ENCODE data around the gene OPRPN.

Gene OPRPN, protein sequence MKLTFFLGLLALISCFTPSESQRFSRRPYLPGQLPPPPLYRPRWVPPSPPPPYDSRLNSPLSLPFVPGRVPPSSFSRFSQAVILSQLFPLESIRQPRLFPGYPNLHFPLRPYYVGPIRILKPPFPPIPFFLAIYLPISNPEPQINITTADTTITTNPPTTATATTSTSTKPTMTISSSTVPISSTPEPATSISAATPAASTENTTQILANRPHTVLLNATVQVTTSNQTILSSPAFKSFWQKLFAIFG

DNA sequence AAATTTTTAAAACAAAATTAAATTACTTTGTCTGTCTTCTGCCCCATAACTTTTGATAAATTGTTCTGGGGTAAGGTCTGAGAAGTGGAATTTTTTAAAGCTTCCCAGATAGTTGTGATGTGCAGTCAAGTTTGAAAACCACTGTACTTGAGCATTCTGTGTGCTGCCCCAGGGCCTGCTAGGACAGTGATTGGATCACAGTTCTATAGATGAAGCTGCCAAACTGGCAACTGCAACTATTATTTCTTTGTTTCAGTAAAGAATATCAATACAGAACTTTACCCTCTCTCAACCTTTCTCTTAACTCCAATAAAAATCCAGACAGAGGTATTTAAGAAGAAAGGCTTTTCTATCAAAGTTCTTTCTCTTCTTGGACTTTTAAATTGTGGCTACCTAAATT, at the start of gene OPRPN:
OPRPN (plus strand) TSS at position 361 of the 400 bp plus-strand sequence. CDS start 1,346 bp downstream, outside the sequence.
- no peak for DNase-seq

DNA sequence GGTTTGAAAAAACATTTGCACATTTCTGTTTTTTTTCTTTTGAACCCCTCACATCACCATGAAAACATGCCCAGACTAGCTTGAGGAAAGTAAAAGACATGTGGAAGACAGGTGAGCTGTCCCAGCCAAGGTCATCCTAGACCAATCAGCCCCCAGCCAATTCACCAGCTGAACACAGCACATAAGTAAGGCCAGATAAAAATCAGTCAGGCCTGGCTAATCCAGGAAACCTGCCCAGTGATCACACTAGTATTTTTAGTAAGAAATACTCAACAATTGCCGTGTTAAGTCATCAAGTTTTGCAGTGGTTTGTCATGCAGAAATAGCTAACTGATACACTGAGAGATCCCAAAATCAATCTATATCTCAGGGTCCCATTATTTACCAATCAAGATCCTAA, 41.6 kb upstream of the OPRPN start:
- no peak for DNase-seq

DNA sequence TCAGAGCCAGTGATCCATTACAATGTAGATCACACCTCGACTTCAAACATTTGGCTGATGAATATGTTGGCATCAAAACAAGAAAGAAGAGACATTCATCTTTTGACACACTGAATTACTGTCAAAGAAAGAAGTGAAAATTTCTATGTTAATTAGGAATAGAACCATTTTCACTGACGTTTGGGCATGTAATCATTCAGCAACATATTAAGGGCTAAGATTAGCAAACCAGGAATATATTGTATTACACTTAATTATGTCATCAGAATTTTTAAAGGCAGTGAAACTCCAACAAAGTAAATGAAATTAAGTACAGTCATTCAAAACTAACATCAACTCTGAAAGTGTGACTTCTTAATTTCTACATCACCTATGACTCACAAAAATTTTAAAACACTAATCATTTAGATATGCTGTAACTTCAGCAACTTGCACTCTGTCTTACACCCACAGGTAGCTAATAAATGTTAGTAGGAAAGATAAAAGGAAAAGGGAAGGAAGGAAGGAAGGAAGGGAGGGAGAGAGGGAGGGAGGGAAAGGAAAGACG, 38.6 kb upstream of the OPRPN start:
- no peak for DNase-seq

DNA sequence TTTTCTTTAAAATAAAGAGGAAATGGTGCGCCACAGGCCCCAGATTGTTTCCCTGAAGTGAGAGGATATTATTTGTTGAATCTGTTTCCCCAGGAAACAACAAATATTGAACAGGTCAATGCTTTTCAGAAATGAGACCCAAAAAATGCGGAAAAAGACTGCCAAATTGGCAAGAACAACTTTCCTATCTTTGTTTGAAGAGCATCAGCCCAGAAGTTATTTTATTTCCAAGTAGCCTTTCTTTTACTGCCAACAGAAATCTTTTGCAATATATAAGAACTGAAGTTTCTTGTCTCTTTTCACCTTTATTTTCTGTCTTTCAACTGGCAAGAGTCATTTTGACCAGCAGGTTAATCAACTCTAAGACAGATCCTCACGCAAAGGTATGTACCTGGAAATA, 37.3 kb upstream of the OPRPN start, which contains the start of gene SMR3A:
SMR3A (plus strand) TSS at position 301 of the 400 bp plus-strand sequence. CDS start 1,356 bp downstream, outside the sequence.
- DNase-seq = no peak

DNA sequence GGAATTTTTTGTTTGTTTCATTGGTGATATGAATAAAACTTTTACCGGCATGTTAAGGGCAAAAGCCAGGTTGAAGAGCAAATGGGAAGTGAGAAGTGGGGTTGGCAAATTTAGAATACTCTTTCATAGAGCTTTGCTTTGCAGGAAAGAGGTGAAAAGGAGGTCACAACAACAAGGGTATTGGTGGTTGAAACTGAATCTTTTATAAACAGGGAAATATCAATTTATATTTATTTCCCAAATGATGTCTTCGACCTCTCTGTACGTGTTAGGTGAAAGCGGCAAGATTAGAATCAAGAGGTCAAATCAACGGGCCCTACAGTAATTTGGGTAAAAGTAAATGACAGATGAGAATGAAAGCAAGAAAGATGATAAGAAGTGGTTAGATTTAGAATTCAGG, 33.7 kb upstream of the OPRPN start:
- no peak for DNase-seq

DNA sequence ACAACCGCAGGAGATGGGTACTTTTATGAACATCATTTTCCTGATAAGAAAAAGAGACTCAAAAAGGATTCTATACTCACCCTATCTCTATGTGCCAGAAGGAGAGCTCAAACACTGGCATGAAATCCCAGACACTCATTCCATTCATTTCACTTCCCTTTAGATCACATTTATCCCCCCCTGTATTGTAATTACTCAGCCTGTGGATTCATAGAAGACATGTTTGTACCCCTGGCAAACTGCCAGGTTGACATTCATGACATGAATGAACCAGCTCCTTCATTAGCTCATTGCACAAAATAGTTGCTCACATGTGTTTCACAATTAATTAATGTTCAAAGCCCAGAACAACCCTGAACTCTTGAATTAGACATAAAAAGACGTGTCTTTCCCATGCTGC, 32.3 kb upstream of the OPRPN start:
- no peak for DNase-seq

DNA sequence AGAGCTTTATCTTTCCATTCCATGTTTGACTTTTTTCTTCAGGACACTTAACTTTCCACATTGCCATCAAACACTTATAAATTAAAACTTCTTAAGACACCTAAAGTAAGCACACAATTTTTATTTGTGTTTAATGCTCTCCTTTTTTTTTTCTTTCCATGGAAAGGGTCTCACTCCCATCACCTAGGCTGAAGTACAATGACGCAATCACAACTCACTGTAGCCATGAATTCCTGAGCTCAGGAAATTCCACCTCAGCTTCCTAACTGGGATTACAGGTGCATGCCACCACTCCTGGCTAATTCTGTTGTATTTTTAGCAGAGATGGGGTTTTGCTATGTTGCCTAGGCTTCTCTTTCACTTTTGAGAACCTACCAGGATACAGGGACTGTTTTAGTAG, 29.9 kb upstream of the OPRPN start:
- DNase-seq = no peak

DNA sequence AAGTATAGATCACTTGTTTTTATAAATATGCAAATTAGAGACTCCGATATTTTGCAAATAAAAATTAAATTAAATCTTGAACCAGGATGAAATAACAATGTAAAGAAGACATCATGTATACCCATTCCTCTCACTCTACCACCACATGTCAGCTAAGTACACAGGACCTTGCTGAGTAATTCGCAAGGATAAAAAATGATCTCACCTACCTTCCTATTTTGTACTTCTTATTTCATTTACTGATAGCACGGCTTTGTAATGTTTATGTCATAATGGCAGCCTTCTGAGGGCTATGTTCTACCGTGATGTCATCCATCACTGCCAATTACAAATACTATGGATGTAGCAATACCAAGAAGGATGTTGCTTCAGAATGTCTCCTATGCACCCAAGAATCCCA, 25.8 kb upstream of the OPRPN start:
- DNase-seq = no peak

DNA sequence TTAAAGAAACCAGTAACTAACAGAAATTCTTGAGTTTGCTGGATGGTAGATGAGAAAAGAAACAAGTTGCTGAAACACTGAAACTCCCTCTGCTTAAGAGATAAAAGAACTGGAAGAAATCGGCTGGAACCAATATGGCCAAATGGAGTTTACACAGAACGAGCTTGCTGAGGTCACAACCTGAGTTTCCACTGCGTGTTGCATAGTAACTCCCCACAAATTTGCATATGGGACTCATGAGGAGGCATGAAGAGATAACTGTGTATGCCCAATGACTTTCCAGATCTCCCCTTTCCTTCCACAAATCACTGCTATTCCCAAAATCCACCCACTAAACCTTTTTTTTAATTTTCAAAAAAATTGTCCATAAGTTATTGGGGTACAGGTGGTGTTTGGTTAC, 25.0 kb upstream of the OPRPN start:
- no peak for DNase-seq

DNA sequence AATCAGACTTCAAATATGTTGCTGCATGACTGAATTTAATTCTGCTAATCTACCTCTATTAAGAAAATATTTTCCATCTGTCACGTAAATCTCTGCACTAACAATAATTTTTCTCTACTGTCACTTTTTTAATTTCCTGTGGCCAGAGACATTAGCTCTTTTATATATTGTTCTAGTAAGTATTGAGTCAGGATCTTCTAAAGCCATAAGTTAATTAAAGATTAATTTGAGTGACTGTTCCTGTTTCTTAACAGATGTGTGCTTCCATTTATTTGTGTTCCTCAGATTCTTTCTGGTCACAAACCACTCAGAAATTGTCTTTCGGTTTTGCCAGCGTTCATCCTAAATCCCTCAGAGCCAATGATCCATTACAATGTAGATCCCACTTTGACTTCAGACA, 17.2 kb upstream of the OPRPN start:
- DNase-seq = no peak

DNA sequence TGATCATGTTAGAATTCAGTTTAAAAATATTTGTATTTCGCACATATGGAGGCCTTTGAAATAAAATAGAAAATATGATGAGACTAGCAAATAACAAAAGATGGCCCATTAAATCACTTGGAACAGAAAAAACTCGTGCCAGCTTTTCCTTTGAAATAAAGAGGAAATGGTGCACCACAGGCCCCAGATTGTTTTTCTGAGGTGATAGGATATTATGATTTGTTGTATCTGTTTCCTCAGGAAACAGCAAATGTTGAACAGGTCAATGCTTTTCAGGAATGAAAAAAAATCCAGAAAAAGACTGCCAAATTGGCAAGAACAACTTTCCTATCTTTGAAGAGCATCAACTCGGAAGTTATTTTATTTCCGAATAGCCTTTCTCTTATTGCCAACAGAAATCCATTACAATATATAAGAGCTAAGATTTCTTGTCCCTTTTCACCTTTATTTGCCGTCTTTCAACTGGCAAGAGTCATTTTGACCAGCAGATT, 15.0 kb upstream of the OPRPN start, which contains the start of gene SMR3B:
SMR3B (plus strand) TSS at position 441 of the 491 bp plus-strand sequence. CDS start 1,380 bp downstream, outside the sequence.
- no peak for DNase-seq

DNA sequence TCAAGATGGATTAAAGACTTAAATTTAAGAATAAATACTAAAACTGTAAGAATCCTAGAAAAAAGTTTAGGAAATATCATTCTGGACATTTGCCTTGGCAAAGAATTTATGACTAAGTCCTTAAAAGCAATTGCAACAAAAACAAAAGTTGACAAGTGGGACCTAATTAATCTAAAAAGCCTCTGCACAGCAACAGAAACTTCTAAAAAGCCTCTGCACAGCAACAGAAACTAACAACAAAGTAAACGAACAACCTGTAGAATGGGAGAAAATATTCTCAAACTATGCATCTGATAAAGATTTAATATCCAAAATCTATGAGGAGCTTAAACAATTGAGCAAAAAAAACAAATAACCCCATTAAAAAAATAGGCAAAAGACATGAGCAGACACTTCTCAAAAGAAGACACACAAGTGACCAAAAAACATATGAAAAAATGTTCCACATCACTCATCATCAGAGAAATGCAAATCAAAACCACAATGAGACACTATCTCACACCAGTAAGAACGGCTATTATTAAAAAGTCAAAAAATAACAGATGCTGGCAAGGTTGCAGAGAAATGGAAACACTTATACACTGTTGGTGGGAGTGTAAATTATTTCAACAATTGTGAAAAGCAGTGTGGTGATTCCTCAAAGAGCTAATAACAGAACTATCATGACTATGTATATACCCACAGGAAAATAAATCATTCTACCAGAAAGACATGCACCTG, 5.5 kb upstream of the OPRPN start:
- no peak for DNase-seq

DNA sequence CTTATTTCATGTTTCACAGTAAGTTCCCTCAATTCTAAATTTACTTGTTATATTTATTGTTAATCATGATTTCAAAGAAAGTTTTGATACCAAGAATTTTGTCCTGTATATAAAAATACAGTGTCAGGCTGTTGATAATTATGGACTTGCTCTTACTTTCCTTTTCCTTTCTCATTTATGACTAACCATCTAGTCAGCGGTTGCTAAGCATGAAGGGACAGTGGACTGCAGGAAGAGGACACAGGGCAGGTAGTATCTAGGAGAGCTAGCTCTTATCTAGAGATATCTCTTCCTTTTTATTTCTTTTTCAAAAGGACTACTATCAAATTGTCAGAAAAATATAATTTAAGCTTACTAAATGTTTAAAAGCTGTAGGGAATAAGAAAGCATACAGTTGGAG, 1.6 kb downstream of the OPRPN start:
- DNase-seq = no peak

DNA sequence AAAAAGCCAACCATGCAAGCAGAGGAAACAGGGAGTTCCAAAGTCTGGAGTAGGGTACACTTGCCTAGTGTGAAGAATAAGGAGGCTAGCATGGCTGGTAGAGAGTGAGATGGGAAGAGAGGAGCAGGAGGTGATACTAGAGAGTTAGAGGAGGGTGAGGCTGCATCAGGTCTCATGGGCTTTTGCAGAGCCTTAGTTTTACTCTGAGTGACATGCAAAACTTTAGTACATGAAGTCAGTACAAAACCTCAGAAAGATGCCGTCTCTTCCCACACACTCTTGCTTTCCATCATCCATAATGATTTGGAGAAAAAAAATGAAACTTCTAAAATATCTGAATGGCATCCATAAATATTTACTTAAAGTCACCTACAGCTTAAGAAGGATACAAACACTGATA, 5.0 kb downstream of the OPRPN start:
- no peak for DNase-seq

DNA sequence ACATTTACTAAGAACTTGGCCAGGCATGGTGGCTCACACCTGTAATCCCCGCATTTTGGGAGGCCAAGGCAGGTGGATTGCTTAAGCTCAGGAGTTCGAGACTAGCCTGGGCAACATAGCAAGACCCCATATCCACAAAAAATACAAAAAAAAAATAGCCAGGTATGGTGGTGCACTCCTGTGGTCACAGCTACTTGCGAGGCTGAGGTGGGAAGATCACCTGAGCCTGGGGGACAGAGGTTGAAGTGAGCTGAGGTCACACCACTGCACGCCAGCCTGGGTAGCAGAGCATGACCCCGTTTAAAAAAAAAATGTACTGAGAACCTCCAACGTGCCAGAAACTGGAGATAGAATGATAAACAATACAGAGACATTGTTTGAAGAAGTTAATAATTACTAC, 8.0 kb downstream of the OPRPN start:
- DNase-seq = no peak

DNA sequence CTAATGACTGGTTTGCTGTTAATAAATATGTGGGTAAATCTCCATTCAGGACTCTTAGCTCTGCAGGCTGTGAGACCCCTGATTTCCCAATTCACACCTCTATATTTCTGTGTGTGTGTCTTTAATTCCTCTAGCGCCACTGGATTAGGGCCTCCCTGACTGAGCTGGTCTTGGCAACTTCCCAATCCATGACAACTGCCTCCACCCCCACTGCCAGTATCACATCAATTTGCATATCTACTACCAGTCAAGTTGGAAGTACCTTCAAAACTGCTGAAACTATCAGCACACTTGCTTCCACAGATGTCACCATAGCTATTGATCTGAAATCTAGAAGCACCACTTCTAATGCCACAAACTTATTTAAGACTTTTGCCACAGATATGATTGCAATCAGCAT, 27.6 kb downstream of the OPRPN start:
- no peak for DNase-seq

DNA sequence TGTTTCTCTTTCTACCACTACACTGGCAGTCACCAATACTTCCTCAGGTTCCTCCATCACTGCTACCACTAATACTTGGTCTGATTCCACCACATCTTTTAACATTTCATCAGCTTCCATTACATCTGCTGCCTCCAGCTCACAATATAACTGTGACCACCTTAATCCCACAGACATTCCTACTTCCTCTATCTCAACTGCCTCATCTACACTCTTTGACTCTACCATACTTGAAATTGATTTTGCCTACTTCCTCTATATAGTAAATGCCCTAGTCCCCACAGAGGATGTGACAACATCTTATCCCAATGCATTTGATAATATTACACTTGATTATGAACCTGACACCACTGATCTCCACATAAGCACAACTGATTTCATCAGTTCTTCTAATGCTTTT, 29.0 kb downstream of the OPRPN start:
- DNase-seq = no peak

DNA sequence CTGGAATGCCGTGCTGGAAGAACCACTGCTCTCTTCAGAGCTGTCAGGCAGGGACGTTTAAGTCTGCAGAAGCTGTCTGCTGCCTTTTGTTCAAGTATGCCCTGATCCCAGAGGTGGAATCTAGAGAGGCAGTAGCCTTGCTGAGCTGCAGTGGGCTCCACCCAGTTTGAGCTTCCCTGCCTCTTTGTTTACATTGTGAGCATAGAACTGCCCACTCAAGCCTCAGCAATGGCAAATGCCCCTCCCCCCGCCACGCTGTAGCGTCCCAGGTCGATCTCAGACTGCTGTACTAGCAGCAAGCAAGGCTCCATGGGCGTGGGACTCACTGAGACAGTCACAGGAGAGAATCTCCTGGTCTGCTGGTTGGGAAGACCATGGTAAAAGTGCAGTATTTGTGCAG, 39.5 kb downstream of the OPRPN start:
- no peak for DNase-seq

DNA sequence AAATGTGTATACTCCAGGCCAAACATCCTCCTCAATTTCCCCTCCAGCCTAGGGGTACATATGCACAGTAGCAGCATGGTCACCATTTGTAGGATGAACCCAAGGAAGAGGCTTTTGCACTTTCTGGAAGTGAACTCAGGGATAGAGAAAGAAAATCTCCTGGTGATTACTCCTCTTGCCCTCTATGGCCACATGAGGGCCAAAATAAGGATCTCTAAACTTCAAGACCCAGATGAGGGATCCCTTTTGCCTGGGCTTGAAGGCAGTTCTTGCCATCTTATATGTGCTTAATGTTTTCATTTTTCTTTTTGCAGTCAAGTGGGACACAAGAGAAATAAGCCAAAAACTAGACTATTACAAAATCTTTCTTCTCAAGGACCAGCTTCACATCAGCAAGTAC, 44.7 kb downstream of the OPRPN start:
- DNase-seq = no peak

DNA sequence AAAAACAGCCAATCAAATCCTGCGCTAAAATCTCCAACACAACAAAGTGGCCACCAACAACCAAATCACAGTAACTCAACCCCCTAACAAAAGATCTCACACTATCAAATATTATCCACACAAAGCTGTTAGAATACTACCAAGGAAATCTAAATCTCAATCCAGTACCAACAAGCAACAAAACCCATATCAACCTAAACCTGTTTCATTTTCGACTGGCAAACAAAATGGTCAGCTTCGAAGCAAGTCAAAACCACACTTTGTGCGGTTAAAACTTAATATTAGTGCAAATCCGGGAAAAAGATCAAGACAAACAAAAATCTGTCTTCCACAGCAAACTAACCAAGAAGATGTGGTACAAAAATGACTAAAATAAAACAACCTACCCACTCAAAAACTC, 45.6 kb downstream of the OPRPN start:
- DNase-seq = no peak

DNA sequence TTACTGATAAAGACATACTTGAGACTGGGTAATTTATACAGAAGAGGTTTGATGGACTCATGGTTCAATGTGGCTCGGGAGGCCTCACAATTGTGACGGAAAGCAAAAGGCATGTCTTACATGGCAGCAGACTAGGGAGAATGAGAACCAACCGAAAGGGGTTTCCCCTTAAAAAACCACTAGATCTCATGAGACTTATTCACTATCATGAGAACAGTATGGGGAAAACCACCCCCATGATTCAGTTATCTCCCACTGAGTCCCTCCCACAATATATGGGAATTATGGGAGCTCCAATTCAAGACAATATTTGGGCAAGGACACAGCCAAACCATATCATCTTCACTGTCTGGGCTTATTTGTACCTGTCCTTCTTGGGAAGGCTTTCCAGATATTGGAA, 51.5 kb downstream of the OPRPN start:
- DNase-seq = no peak

DNA sequence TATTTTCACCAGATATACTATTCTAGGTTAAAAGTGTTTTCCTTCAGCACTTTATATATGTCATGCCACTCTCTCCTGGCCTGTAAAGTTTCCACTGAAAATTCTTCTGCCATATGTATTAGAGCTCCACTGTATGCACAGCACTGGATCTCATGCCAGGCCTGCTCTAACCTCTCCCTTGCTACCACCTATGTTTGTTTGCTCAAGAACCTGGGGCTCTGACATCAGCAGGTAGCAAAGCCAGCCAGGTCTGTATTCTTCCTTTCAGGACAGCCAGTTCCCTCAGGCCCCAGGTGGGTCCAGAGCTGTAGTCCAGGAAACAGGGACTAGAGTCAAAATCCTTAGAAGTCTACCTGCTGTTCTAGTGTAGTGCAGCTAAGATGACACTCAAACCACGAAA, 55.2 kb downstream of the OPRPN start:
- DNase-seq = no peak
